IPS DF 4.7 (cell line): ENCODE results near the gene DYNLT2B.
"Not testable (repeated sequence)": the region's sequence is repeated elsewhere in the genome, so short reads cannot be mapped to it uniquely, and the experiment has no call there.

Source experiments
- DNase-seq: peaks from one replicate; pipeline ENCODE4 v3.0.0-alpha.2; 2013; ENCODE audit warnings: low spot score; ENCODE audit errors: extremely low read depth

DYNLT2B gene

DNA sequence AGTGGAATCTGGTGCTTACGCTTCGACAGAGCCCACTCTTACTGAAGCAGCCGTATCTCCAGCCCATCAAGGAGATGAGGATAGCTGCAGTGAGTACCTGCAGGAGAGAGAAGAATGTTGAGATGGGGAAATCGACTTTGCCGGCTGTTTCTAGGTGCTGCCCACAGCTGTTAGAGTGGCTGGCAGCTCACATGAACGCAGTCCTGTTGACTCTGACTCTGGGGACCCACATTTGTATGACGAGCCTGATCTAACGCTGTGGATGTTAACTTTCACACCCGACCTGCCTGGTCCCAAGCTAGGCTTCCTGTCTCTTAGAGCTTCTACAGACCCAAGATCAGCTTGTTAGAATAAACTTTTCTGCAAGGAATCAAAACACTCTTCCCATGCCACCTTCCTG, 8.9 kb upstream of the DYNLT2B start:
- no peak for DNase-seq

GRCh38 chr3:196323691-196324090, 5.7 kb upstream of the DYNLT2B start:
- DNase-seq, result no peak

GRCh38 chr3:196323016-196323415, 5.0 kb upstream of the DYNLT2B start:
- no peak for DNase-seq

- no peak for DNase-seq
Observed at GRCh38 chr3:196321162-196321561, 3.1 kb upstream of the DYNLT2B start.

GRCh38 chr3:196320137-196320536, 2.1 kb upstream of the DYNLT2B start:
- no peak for DNase-seq

- DNase-seq, result not testable (repeated sequence)
Observed at GRCh38 chr3:196316799-196317686, 997 bp downstream of the DYNLT2B start.

DNA sequence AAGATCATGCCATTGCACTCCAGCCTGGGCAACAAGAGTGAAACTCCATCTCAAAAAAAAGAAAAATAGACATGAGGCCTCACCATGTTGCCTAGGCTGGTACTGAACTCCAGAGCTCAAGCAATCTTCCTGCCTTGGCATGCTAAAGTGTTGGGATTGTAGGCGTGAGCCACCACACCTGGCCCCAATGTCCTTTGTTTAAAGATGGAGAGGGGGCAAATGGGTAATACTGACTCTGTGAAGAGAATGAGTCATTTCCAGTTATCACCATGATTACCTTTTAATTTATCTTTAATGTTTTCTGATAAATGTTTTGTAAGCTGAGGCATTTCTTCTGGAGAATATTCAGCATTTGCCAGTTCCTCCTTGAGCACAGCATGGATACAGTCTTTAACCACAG, 2.2 kb downstream of the DYNLT2B start:
- no peak for DNase-seq

GRCh38 chr3:196314597-196314996, 3.4 kb downstream of the DYNLT2B start:
- no peak for DNase-seq

DNA sequence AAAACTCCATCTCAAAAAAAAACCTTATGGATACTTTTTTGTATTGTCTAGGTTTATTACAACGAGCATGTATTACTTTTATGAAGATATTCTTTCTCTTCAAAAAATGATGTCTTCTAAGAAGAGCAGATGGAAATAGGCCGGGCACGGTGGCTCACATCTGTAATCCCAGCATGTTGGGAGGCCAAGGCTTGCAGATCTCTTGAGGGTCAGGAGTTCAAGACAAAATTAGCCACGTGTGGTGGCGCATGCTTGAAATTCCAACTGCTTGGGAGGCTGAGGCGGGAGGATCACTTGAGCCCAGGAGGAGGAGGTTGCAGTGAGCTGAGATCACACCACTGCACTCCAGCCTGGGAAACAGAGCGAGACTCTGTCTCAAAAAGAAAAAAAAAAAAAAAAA, 4.0 kb downstream of the DYNLT2B start:
- DNase-seq, result not testable (repeated sequence)

DNA sequence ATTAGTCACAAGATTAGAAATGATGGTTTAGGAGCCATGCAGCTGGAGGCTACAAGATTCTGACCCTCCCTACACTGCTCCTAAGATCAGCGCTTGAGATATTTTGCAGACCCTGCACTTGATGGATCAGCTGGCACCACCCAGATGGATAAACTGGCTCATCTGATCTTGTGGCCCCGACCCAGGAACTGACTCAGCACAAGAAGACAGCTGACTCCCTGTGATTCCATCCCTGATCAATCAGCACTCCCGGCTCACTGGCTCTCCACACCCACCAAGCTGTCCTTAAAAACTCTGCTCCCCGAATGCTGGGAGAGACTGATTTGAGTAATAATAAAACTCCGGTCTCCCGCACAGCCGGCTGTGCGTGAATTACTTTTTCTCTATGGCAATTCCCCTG, 15.1 kb downstream of the DYNLT2B start:
- DNase-seq, result not testable (repeated sequence)

GRCh38 chr3:196302551-196302950, 15.5 kb downstream of the DYNLT2B start:
- DNase-seq, result not testable (repeated sequence)

GRCh38 chr3:196298521-196298920, 19.5 kb downstream of the DYNLT2B start:
- DNase-seq, result no peak

GRCh38 chr3:196292286-196292923, 25.6 kb downstream of the DYNLT2B start:
- no peak for DNase-seq

- no peak for DNase-seq
Observed at GRCh38 chr3:196288141-196288460, 29.9 kb downstream of the DYNLT2B start.

DNA sequence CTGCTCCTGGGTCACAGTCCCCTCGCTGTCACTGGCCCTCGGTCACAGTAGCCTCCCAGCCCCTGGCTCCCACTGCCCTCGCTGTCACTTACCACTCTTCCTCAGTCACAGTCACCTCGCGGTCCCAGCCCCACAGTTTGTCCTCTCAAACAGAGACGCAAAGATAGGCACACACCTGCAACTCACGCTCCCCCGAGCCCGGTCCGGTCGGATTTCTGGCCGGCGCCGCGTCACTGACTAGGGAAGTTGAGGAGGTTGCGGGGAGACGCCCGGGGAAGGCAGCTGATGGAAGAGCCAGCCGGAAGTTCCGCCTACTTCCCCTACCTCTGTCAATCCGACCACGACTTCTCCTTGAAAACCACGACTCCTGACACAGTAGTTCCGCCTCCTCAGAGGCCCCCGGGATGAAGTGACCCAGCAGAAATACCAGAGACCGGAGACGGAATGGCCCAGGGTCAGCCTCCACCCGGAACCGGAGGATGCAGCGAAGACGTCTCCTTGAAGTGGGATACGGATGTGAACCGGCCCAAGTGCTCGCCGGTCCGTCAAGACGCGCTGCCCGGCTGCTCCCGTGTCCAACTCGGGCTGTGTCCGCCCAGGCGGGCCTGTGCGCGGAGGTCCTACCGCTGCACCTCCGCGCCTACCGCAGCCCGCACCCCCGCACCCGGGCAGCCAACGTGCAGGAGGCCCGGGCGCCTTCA, 30.4 kb downstream of the DYNLT2B start, which contains the start of gene PCYT1A:
PCYT1A (minus strand) TSS at position 287 of the 701 bp plus-strand sequence. CDS start 17,195 bp downstream, outside the sequence.
- peak; percentile 92 for DNase-seq

DNA sequence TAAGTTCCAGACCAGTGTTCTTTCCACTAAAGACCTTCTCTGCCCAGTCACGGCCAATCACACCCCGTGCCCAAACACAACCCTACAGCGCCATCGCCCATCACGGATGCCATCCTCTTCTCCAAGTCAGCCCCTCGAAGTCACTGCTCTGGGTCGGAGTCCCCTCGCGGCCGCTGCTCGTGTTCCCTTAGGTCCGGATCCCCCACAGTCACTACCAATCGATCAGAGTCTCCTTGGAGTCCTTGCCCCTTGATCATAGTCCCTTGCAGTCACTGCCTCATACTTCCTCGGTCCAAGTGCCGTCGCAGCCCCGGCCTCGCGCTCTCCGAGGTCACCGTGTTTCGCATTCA, 31.0 kb downstream of the DYNLT2B start:
- no peak for DNase-seq

DNA sequence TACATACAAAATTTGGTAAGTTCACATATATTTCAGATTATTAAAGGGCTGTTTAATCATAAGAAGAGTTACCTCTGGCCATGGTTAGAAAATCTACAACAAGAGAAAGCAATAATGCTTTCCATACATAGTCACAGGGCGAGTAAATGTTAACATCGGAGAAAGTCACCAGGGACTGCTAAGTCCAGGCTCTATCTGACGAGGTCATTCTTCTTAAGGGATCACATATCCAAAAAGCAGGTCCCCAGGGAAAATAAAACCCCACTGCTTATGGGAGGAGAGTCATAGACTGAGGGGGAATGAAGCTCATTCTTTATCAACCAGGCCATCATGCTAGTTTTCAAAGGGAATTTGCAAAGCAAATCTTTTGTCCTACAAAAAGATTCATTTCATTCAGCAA, 33.6 kb downstream of the DYNLT2B start:
- no peak for DNase-seq

DNA sequence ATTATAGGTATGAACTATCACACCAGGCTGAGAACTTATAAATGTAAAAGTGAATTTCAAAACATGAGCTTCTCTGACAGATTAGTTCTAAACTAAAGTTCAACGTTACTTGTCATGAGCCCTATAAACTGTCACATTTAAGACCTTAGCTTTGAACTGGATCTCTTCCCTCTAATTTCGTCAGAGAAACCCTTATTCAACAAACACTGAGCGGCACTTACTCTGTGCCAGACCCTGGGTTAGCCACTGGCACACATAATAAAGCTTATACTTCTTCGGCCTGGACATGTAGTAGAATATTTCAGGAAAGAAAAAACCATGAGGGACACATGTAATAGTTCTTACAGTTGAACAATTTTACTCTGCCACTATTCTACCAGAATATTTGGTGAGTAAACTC, 36.1 kb downstream of the DYNLT2B start:
- DNase-seq, result no peak

DNA sequence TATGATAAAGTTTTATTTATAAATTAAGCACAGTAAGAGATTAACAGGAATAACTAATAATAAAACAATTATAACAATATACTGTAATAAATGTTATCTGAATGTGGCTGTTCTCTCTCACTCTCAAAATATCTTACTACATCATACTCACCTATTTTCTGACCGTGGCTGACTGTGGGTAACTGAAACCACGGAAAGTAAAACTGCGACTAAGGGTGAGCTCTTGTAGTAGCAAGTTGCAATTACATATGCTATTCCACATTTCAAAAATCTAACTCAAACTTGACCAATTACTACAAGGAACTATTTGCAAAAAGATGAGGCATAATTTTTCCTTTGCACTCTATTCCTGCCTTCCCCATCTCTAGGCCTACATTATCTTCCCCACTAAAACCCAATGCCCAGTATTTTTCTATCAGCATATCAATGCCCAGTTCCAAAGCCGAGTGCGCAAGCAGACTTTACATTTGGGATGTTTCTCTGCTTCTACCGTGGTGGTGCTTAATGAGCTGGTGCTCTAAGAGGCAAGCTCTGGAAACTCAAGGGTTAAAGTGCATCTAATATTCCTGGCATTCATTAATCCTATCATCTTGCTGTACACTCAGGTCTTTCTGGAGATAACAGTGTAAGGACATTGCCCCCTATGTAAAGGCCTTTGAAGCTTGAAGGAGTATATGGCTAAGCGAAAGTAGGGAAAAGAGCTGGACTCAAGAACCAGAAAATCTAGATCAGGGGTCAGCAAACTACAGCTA, 37.2 kb downstream of the DYNLT2B start:
- no peak for DNase-seq

- DNase-seq, result no peak
Observed at GRCh38 chr3:196275126-196275525, 42.9 kb downstream of the DYNLT2B start.

GRCh38 chr3:196274585-196274984, 43.5 kb downstream of the DYNLT2B start:
- no peak for DNase-seq

DNA sequence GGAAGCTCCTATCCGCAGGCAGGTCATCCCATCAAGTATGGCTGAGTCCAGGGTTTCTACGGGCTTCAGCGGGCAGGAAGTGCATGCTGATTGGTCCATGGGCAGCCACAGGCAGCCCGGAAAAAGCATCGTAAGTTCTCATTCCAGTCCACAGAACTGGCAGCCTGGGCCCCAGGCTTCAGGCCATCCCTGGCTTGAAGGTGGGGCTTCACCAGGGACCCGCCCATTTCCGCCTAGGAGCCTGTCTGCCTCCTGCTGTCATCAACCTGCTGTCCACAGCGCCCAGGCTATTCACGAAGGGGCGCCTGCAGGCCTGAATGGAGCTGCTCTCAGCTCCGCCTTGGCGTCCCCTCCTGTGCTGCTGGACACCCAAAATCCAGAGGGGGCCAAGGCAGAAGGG, 44.4 kb downstream of the DYNLT2B start:
- no peak for DNase-seq
